Activated naive CD8-positive, alpha-beta T cell treated with anti-CD3 and anti-CD28 coated beads, Interleukin-2, amount 10 ng/mL, durations not matched to agents 7 days and 5 days (primary cell): ENCODE results near the gene SMG6. TPM values are rescaled to one million over a fixed set of nuclear protein-coding genes. Genes with fewer than 3 reads are reported as not detected.
A peak's percentile ranks its signal among the peaks of the same experiment; 100 is the strongest.

Source experiments
- ATAC-seq: fragments of 150-1000 bp; cut with Tn5 transposase; one replicate; pipeline ENCODE4 v1.10.0; 2021; ENCODE audit warnings: low read depth, moderate library complexity
- POLR2A ChIA-PET: fragments of 350-600 bp; sonication (Branson Sonifier 250); formaldehyde crosslinking; loops from one replicate; lab custom pipeline; 2021; ENCODE audit warnings: antibody characterized with exemption; lab: Charles Lee
- DNase-seq: peaks from one replicate; pipeline ENCODE4 v3.0.0; 2021
- H3K27ac Mint-ChIP-seq: one replicate; pipeline ENCODE4 v1.8.0; 2022; ENCODE audit warnings: mild to moderate bottlenecking, mixed read lengths
- H3K27me3 Mint-ChIP-seq: one replicate; pipeline ENCODE4 v1.8.0; 2022; ENCODE audit warnings: mild to moderate bottlenecking, moderate library complexity, mixed read lengths
- H3K36me3 Mint-ChIP-seq: one replicate; pipeline ENCODE4 v1.8.0; 2021; ENCODE audit warnings: mild to moderate bottlenecking, mixed read lengths
- H3K4me1 Mint-ChIP-seq: one replicate; pipeline ENCODE4 v1.8.0; 2021; ENCODE audit warnings: mixed read lengths
- H3K4me3 Mint-ChIP-seq: one replicate; pipeline ENCODE4 v1.8.0; 2022; ENCODE audit warnings: mild to moderate bottlenecking, moderate library complexity, mixed read lengths
- H3K9me3 Mint-ChIP-seq: one replicate; pipeline ENCODE4 v1.8.0; 2021; ENCODE audit warnings: mixed read lengths
- total RNA-seq, 2 experiments: library from RNA; stranded (reverse); gene quantifications; one replicate each; pipeline ENCODE4 v1.2.3, GENCODE V29; 2021

The SMG6 gene
- total RNA-seq, 2 experiments from 2014 or later, result 48.5 to 58.3 TPM

DNA sequence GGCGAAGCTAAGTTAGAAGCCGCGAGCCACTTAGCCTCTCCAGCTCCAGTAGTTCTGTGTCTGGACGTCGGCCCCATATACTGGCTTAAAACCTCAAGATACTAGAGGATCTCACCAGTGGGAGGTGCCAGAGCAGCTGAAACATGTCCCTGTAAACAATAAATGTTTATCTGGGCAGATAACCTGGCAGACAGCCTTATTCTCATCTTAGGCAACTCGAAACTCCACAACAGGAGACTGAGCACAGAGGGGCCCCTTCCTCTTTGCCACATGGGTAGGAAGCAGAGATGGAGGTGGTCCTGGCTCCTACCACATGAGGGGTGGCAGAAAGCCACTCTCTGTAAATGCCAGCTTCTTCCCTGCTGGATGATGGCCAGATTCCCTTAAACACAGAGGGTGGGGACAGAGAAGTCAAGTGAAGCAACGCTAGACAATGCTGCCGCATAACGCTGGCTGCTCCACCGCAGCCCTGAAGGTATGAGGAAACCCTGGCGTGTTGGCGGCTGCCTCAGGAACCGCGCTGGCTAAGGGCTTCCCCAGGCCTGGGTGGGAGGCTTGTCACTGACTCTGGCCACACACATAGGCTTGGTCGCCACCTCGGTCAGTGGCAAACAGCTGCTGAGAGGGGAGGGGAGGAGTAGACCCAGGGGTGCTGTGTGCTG lies 180.8 kb downstream of the SMG6 start:
- Mint-ChIP-seq H3K27me3 (no peaks in the 10 kb centered on the region), H3K4me3 (no peak overlapping the region), H3K4me1 (peaks cover 20% of the 10 kb centered on the region), H3K36me3 (peaks cover 21% of the 10 kb centered on the region), H3K27ac (peak overlapping the region; percentile 26), H3K9me3 (no peaks in the 10 kb centered on the region)
- POLR2A ChIA-PET, result interaction anchor here (1.2 kb wide), 2 partner anchors 22 to 32 kb away, joined by 3 to 7 read pairs; no protein-coding TSS in a partner anchor
- DNase-seq, result no peak
- ATAC-seq, result no peak

DNA sequence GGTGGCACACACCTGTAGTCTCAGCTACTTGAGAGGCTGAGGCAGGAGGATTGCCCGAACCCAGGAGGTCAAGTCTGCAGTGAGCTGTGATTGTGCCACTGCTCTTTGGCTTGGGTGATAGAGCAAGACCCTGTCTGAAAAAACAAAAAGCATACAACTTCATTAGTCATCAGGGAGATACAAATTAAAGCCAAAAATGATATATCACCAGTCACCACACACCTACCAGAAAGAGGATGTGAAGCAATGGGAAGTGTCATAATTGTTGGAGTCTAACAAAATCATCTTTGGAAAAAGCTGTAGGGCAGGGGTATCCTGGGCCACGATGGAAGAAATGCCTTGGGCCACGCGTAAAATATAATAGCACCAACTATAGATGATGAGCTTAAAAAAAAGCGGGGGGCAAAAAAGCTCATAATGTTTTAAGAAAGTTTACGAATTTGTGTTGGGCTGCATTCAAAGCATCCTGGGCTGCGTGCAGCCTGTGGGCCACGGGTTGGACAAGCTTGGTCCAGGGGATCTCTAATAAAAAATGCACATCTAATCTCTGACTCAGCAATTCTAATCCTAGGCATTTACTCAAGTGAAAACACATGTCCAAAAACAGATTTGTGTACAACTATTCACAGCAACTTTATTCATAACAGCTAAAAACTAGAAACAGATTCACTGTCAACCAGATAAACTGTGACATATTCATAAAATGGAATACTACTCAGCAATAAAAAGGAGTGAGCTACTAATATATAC lies 182.8 kb downstream of the SMG6 start:
- POLR2A ChIA-PET, result interaction anchor here (0.8 kb wide), 1 partner anchor 32 kb away, joined by 3 read pairs; no protein-coding TSS in a partner anchor
- no peak for ATAC-seq

DNA sequence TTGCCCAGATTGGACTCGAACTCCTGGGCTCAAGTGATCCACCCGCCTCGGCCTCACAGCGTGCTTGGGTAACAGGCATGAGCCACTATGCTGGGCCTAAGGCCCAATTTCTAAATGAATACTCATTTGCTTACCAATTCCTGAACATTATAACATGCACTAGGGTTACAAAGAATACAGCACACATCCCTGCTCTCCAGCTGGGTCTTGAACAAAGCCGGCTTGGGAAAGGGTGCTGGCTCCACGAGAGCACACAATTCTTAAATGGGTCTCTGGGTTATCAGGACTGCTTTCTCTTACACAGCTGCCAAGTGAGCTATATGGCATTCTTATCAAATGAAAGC lies 190.3 kb downstream of the SMG6 start:
- peaks cover 9% of the 10 kb centered on the region for H3K4me1 Mint-ChIP-seq
- no peaks in the 10 kb centered on the region for H3K27me3 Mint-ChIP-seq
- POLR2A ChIA-PET, result no interaction called here
- no peak overlapping the region for H3K27ac Mint-ChIP-seq
- no peaks in the 10 kb centered on the region for H3K9me3 Mint-ChIP-seq
- H3K36me3 Mint-ChIP-seq, result peaks cover 3% of the 10 kb centered on the region
- H3K4me3 Mint-ChIP-seq, result no peak overlapping the region
- ATAC-seq (no peak), DNase-seq (no peak)

More for the DNA sequence above, 182.8 kb downstream of the SMG6 start:
- Mint-ChIP-seq H3K36me3 (peaks cover 18% of the 10 kb centered on the region), H3K4me1 (peaks cover 25% of the 10 kb centered on the region), H3K27ac (no peak overlapping the region), H3K4me3 (no peak overlapping the region), H3K27me3 (no peaks in the 10 kb centered on the region), H3K9me3 (no peaks in the 10 kb centered on the region)
- DNase-seq, result no peak

DNA sequence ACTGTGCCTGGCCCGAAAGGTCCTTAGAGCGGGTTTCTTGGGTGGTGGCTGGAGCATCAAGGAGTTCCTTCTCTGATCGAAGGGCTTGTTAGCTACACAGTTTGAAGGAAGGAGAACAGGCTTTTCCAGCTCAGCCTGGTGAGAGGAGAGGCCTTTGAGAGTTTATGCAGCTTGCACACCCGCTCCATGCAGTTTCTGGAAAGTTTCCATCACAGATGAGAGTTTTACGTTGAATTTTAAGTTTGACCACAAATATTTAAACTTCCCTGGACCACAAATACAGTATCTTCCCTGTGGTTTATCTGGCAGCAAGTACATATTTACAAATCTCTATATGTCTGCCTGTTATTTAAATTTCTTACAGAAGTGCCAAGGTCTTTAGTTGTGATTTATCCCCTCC lies 191.9 kb downstream of the SMG6 start:
- peak; percentile 0 for DNase-seq
- H3K27me3 Mint-ChIP-seq, result no peaks in the 10 kb centered on the region
- POLR2A ChIA-PET, result interaction anchor here (1.4 kb wide), 1 partner anchor 10 kb away, joined by 4 read pairs; no protein-coding TSS in a partner anchor
- peaks cover 4% of the 10 kb centered on the region for H3K36me3 Mint-ChIP-seq
- no peak for ATAC-seq
- peaks cover 9% of the 10 kb centered on the region for H3K4me1 Mint-ChIP-seq
- H3K9me3 Mint-ChIP-seq, result no peaks in the 10 kb centered on the region
- H3K4me3 Mint-ChIP-seq, result no peak overlapping the region
- no peak overlapping the region for H3K27ac Mint-ChIP-seq

DNA sequence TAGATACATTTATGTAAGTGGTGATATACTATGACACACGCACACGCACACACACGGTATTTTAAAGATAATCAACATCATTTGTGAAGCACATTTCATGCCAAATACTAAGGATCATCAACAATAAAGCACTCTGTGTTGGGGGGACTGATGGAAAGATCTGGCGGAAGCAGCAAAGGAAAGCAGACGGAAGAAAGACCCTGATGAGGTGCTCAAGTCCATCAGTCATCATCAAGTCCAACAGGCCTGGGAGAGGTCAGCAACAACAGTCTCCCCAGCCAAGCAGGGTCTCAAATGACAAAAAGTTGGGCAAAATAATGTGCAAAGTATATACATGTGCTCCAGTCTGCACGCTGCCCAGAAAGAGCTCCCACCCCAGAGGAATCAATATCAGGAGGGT lies 193.1 kb downstream of the SMG6 start:
- no peaks in the 10 kb centered on the region for H3K27me3 Mint-ChIP-seq
- H3K27ac Mint-ChIP-seq, result no peak overlapping the region
- ATAC-seq, result no peak
- H3K4me3 Mint-ChIP-seq, result no peak overlapping the region
- H3K9me3 Mint-ChIP-seq, result no peaks in the 10 kb centered on the region
- POLR2A ChIA-PET, result interaction anchor here (0.6 to 1.4 kb wide), 4 partner anchors 9 to 222 kb away, joined by 3 to 5 read pairs (median 4); no protein-coding TSS in a partner anchor
- peaks cover 4% of the 10 kb centered on the region for H3K36me3 Mint-ChIP-seq
- no peak for DNase-seq
- H3K4me1 Mint-ChIP-seq, result peaks cover 18% of the 10 kb centered on the region

DNA sequence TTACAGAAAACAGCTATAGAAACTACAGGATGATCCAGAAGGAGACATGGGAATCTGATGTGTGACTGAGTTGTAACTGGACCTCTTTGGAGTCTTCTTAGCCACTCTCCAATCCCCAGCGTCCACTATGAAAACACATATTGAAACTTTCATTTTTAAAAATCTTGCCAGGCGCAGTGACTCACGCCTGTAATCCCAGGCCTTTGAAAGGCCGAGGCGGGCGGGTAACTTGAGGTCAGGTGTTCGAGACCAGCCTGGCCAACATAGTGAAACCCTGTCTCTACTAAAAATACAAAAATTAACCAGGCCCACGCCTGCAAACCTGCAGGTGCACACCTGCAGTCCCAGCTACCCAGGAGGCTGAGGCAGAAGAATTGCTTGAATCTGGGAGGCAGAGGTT lies 195.4 kb downstream of the SMG6 start:
- DNase-seq (peak; percentile 7), ATAC-seq (no peak)
- H3K4me3 Mint-ChIP-seq, result no peak overlapping the region
- POLR2A ChIA-PET, result interaction anchor here (0.8 kb wide), 1 partner anchor 122 kb away, joined by 6 read pairs; no protein-coding TSS in a partner anchor
- H3K9me3 Mint-ChIP-seq, result no peaks in the 10 kb centered on the region
- H3K4me1 Mint-ChIP-seq, result peaks cover 22% of the 10 kb centered on the region
- H3K36me3 Mint-ChIP-seq, result peaks cover 14% of the 10 kb centered on the region
- H3K27me3 Mint-ChIP-seq, result no peaks in the 10 kb centered on the region
- H3K27ac Mint-ChIP-seq, result no peak overlapping the region

DNA sequence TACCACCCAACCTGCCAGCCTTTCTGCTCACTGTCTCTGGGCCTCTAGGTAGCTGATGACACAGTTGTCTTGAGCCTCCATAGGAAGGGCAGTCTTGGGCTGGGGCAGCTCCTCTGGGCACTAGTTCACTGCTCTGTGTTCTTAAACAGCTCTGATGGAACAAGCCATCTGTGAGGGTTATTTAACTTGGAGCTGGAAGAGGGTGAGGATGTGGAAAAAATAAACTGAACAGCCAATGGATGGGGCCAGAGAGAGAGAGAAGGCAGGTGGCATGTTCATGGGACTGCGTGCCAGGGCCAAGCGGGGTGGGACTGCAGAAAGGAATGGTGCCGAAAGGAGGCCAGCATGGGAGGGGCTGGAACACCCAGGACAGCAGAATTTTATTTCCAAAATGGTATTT lies 196.1 kb downstream of the SMG6 start:
- POLR2A ChIA-PET, result interaction anchor here (0.5 to 0.8 kb wide), 2 partner anchors 123 to 209 kb away, joined by 3 to 6 read pairs; no protein-coding TSS in a partner anchor
- H3K4me1 Mint-ChIP-seq, result peaks cover 28% of the 10 kb centered on the region
- peaks cover 20% of the 10 kb centered on the region for H3K36me3 Mint-ChIP-seq

DNA sequence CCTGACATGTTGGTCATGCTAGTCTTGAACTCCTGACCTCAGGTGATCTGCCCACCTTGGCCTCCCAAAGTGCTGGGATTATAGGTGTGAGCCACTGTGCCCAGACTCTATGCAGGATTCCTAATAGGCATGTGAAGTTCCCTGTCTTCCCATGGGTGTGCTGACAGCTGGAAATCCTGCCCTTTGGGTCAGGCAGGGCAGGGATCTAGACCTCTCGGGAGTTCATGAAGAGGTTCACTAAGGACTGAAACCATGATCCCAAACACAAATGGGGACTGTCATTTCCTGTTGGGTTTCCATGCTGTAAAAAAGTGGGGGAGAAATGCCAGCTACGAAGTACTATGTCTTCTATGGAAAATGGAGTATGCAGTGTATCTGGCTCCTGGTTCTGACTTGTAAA lies 196.5 kb downstream of the SMG6 start:
- Mint-ChIP-seq H3K27me3 (no peaks in the 10 kb centered on the region), H3K9me3 (no peaks in the 10 kb centered on the region), H3K4me1 (peaks cover 29% of the 10 kb centered on the region), H3K27ac (no peak overlapping the region), H3K36me3 (peaks cover 20% of the 10 kb centered on the region), H3K4me3 (no peak overlapping the region)
- POLR2A ChIA-PET, result no interaction called here
- ATAC-seq (no peak), DNase-seq (peak; percentile 1)

More for the DNA sequence above, 196.1 kb downstream of the SMG6 start:
- no peak overlapping the region for H3K4me3 Mint-ChIP-seq
- no peak overlapping the region for H3K27ac Mint-ChIP-seq
- no peaks in the 10 kb centered on the region for H3K9me3 Mint-ChIP-seq
- DNase-seq, result peak; percentile 7
- H3K27me3 Mint-ChIP-seq, result no peaks in the 10 kb centered on the region
- no peak for ATAC-seq

DNA sequence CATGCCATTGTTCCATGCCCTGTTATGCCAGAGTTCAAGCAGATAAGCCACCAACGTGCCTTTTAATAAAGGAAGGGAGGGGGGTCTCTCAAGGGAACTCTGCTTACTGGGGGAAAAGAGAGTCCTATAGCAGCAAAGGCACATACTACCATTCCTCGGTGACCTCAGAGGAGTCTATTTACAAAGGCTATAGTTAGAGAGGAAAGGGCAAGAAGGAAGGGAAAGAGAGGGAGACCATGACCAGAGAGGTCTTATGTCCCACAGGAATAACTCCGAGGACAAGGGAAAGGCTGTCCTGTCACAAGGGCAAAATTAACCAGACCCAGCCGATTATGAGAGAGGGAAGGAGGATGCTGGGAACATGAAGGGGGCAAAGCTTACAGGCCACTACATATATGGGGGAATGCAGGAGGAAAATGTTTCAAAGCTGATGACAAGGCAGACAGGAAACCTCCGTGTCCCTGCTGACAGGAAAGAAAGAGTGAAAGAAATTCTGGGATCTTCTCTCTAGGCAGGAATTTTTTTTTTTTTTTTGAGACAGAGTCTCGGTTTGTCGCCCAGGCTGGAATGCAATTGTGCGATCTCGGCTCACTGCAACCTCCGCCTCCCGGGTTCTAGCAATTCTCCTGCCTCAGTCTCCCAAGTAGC lies 197.2 kb downstream of the SMG6 start:
- peaks cover 22% of the 10 kb centered on the region for H3K36me3 Mint-ChIP-seq
- POLR2A ChIA-PET, result no interaction called here
- H3K4me1 Mint-ChIP-seq, result peaks cover 34% of the 10 kb centered on the region
- H3K27me3 Mint-ChIP-seq, result no peaks in the 10 kb centered on the region
- no peaks in the 10 kb centered on the region for H3K9me3 Mint-ChIP-seq
- no peak overlapping the region for H3K4me3 Mint-ChIP-seq
- DNase-seq, result peak; percentile 2
- no peak overlapping the region for H3K27ac Mint-ChIP-seq
- no peak for ATAC-seq

DNA sequence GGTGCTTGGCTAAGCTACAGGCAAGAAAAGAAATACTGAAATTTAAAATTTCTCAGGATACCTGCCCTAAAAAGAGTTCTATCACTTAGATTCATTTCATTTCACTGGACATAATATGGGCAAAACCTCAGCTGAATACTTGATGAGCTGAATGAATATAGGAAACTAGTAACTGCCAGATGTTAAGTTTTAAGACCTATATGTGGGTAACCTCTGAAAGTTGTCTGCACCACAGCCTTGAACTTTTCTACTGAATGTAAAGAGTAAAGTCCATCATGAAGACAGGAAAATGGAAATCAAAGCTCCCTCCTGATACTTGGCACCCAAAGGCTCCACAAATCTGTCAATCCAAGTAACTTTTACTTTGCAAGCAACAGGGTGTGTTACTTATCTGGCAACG lies 197.9 kb downstream of the SMG6 start:
- ATAC-seq, result no peak
- H3K9me3 Mint-ChIP-seq, result no peaks in the 10 kb centered on the region
- H3K36me3 Mint-ChIP-seq, result peaks cover 22% of the 10 kb centered on the region
- H3K27ac Mint-ChIP-seq, result no peak overlapping the region
- H3K4me3 Mint-ChIP-seq, result no peak overlapping the region
- POLR2A ChIA-PET, result no interaction called here
- no peaks in the 10 kb centered on the region for H3K27me3 Mint-ChIP-seq
- no peak for DNase-seq
- peaks cover 41% of the 10 kb centered on the region for H3K4me1 Mint-ChIP-seq

DNA sequence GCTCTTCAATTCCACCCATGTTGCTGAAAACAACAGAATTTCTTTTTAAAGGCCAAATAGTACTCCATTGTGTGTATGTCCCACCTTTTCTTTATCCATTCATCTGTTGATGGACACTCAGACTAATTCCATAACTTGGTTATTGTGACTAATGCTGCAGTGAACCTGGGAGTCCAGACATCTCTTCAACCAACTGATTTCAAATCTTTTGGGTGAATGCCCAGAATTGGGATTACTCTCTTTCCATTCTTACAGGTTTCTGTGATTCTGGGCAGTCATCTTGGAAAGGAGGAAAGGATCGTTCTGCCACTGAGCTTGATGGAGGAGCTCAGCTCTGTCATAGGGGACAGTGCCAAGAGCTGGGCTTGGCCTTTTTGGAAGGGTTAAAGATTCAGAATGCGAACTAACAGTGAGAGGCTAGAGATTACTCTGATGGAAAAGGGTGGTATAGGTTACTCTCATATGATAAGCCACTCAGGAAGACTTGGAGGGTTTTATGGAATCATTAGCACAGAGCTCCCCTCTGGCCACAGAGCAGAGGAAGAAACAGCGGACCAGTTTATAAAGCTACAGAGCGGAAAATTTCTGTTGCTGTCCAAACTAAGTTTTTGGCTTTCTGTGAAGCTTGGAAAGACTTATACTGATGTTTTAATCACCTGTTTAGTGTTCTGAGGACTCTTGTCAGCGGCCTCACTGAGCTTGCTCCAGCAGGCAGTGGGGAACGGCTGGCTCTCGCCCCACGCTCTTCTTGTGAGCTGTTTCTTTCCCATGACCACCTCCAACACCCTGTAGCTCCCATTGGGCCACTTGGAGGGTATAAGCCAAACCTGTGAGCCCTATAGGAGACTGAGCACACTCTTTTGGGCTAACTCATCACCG lies 200.4 kb downstream of the SMG6 start:
- Mint-ChIP-seq H3K36me3 (peaks cover 26% of the 10 kb centered on the region), H3K27ac (peak overlapping the region; percentile 46), H3K27me3 (no peaks in the 10 kb centered on the region), H3K4me1 (peaks cover 42% of the 10 kb centered on the region), H3K4me3 (peak overlapping the region; percentile 21), H3K9me3 (no peaks in the 10 kb centered on the region)
- ATAC-seq, result no peak
- no peak for DNase-seq
- POLR2A ChIA-PET, result interaction anchor here (0.7 to 1.5 kb wide), 4 partner anchors 12 to 35 kb away, joined by 3 read pairs; no protein-coding TSS in a partner anchor

DNA sequence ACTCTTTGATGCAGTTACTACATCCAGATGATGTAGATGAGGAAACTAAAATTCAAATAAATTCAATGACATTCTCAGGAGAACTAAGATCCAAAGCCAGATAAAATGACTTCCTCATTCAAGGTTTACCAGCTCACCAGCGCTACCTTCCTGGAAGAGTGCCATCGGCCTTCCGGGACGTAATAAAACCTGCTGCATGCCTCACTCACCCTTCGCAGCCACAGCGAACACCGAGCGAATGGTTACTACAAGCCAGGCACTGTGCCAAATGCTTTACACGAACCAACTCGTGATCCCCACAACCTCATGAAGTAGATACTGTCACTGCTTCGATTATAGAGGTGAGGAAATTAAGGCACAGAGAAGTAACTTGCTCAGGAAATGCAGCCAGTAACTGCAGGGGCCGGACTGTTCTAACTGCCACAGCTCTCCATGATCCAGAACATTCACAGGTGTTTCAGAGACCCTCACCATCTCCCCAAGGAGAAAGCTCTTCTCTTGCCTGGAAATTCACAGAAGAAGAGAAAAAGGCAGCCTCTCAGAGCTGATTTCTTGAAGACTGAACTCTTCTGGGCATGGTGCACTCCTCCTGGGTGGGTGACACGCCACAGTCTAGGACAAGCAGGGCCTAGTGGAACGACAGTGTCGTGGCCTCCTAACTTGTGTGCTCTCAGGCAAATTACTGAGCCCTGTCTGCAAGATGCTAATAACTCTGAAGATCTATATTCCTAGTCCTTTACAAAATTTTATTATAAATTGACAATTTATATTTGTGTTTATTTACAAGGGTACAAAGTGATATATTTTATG lies 201.9 kb downstream of the SMG6 start:
- peaks cover 33% of the 10 kb centered on the region for H3K36me3 Mint-ChIP-seq
- no peaks in the 10 kb centered on the region for H3K9me3 Mint-ChIP-seq
- DNase-seq (peak; percentile 47), ATAC-seq (peak; percentile 86)
- peaks cover 48% of the 10 kb centered on the region for H3K4me1 Mint-ChIP-seq
- peak overlapping the region; percentile 53 for H3K4me3 Mint-ChIP-seq
- H3K27me3 Mint-ChIP-seq, result no peaks in the 10 kb centered on the region
- peak overlapping the region; percentile 87 for H3K27ac Mint-ChIP-seq
- POLR2A ChIA-PET, result interaction anchor here (0.6 to 1.6 kb wide), 6 partner anchors 10 to 54 kb away, joined by 3 to 7 read pairs (median 4); no protein-coding TSS in a partner anchor
